ENCODE measurements around the gene REC8.

DNA sequence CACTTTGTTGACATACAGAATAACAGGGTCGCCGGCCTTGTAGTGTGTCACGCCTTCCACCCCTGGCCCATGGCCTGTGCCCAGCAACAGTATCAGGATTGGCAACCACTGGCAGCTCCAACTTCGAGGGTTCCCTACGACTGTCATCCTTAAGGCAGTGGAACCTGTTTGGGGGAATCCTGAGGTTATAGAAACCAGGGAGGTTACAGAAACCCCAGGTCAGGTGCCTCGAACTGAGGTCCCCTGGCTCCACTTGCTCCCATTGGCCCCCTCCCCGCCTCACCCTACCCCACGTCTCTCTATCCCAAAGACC is 22.9 kb downstream of the REC8 start:
- no peak for TF ChIP-seq EP300 (IDR thresholded peaks at IDR 0.05; ENCODE audit: borderline replicate concordance in 1 of 2, control insufficient read depth in 1 of 2, low read depth in 2 of 2, low read length in 2 of 2)
- TF ChIP-seq SMC3 (IDR thresholded peaks at IDR 0.05; ENCODE audit: borderline replicate concordance, low read length) = no peak
- TF ChIP-seq STAT3 (IDR thresholded peaks at IDR 0.05; ENCODE audit: low read depth, low read length) = no peak
- no peak for TF ChIP-seq CTCF (IDR thresholded peaks at IDR 0.05 in 2 of 3, conservative IDR thresholded peaks at IDR 0.05 in 1 of 3; ENCODE audit: control insufficient read depth in 2 of 3, extremely low read depth in 1 of 3, insufficient read depth in 1 of 3, low read depth in 3 of 3, low read length in 3 of 3)
- TF ChIP-seq, protein P1, sequence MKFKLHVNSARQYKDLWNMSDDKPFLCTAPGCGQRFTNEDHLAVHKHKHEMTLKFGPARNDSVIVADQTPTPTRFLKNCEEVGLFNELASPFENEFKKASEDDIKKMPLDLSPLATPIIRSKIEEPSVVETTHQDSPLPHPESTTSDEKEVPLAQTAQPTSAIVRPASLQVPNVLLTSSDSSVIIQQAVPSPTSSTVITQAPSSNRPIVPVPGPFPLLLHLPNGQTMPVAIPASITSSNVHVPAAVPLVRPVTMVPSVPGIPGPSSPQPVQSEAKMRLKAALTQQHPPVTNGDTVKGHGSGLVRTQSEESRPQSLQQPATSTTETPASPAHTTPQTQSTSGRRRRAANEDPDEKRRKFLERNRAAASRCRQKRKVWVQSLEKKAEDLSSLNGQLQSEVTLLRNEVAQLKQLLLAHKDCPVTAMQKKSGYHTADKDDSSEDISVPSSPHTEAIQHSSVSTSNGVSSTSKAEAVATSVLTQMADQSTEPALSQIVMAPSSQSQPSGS (IDR thresholded peaks at IDR 0.05; ENCODE audit: low read length) = no peak
- no peak for TF ChIP-seq NBN (IDR thresholded peaks at IDR 0.05)
